ENCODE results near the gene KCNH1. TPM values are rescaled to one million over a fixed set of nuclear protein-coding genes. Genes with fewer than 3 reads are reported as not detected.

Gene KCNH1
- total RNA-seq, 1 donor from 2014 or later = 15.5 TPM

DNA sequence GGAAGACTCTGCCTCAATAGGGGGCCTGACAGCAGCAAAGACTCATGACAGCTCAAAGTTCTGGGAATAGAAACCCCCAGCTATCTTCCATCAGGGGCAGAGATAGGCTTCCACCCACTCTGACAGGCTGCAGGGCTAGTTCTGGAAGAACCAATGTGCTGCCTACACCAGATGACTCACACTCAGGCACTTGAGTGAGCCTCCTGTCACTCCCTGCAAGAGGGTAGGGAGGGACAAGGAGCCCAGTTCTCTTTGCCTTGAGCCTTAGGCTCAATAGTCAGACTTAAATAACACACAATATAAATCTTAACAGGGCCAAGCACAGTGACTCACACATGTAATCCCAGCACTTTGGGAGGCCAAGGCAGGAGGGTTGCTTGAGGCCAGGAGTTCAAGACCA, 418.9 kb downstream of the KCNH1 start:
- Histone ChIP-seq H2AFZ (ENCODE audit: low read depth, low read length) (no peak overlapping the region), H3K27me3 (ENCODE audit: insufficient read depth, low read length) (no peaks in the 10 kb centered on the region), H3K27ac (ENCODE audit: low read depth, low read length) (no peak overlapping the region), H3K4me3 (ENCODE audit: insufficient read depth, low read depth, low read length) (no peak overlapping the region), H3K79me2 (ENCODE audit: insufficient read depth, low read length) (no peaks in the 10 kb centered on the region), H3K4me2 (ENCODE audit: low read length) (no peak overlapping the region), H3K4me1 (ENCODE audit: insufficient read depth, low read length) (no peaks in the 10 kb centered on the region), H3K9ac (ENCODE audit: low read length) (no peak overlapping the region), H4K20me1 (ENCODE audit: insufficient read depth, low read length) (no peaks in the 10 kb centered on the region), H3K9me3 (ENCODE audit: insufficient read depth, low read depth, low read length) (no peaks in the 10 kb centered on the region), H3K36me3 (ENCODE audit: insufficient read depth, low read length) (no peaks in the 10 kb centered on the region)
- FAIRE-seq (no peak), DNase-seq (ENCODE audit: low read depth) (peak; percentile 7)
- Mint-ChIP-seq H3K27ac (ENCODE audit: unreplicated experiment) (no peak overlapping the region), H3K36me3 (ENCODE audit: low read depth, unreplicated experiment) (no peaks in the 10 kb centered on the region), H3K27me3 (ENCODE audit: low read depth, unreplicated experiment) (peaks cover 2% of the 10 kb centered on the region), H3K4me1 (ENCODE audit: low read depth, unreplicated experiment) (no peaks in the 10 kb centered on the region), H3K9me3 (ENCODE audit: unreplicated experiment) (no peaks in the 10 kb centered on the region), H3K4me3 (ENCODE audit: unreplicated experiment) (no peak overlapping the region)
- TF ChIP-seq EZH2 (IDR thresholded peaks at IDR 0.05; ENCODE audit: insufficient read depth, low read length) = no peak
- TF ChIP-seq, protein P1, sequence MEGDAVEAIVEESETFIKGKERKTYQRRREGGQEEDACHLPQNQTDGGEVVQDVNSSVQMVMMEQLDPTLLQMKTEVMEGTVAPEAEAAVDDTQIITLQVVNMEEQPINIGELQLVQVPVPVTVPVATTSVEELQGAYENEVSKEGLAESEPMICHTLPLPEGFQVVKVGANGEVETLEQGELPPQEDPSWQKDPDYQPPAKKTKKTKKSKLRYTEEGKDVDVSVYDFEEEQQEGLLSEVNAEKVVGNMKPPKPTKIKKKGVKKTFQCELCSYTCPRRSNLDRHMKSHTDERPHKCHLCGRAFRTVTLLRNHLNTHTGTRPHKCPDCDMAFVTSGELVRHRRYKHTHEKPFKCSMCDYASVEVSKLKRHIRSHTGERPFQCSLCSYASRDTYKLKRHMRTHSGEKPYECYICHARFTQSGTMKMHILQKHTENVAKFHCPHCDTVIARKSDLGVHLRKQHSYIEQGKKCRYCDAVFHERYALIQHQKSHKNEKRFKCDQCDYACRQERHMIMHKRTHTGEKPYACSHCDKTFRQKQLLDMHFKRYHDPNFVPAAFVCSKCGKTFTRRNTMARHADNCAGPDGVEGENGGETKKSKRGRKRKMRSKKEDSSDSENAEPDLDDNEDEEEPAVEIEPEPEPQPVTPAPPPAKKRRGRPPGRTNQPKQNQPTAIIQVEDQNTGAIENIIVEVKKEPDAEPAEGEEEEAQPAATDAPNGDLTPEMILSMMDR (IDR thresholded peaks at IDR 0.05; ENCODE audit: insufficient read depth, low read depth, low read length) = no peak

DNA sequence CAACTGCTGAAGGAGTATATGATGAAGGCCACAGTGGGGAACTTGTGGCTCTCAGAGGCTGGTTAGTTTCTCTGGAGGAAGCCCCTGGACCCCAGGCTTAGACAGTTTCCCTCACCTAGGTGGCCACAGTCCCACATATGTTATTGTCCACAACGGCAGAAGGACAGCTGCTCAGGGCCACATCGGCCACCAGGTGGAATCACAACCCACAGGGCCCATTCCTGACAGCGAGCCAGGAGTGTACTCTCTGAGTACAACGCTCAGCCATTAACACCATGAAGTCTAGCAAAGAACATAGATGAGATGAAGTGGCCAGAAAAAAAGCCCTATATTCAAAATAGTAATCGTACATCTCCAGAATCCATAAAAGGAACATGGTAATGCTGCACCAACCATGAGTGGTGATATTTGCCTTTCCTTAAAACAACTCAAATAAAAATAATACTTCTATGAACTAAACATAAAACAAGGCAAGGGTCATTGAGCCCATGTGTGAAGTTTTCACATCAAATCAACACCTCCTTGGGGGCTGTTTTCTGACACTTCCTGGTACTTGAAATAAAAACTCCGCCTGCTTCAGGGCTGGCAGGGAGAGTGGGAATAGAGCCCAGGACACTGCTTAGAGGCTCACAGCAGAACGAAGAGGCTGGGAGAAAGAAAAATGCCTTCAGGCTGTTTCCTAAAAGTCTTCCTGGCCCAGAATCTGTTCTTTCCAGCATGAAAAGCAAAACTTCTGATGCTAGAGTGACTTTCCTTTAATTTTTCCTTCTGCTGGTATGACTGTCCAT, 421.9 kb downstream of the KCNH1 start:
- Mint-ChIP-seq H3K36me3 (ENCODE audit: low read depth, unreplicated experiment) (no peaks in the 10 kb centered on the region), H3K4me1 (ENCODE audit: low read depth, unreplicated experiment) (peaks cover 9% of the 10 kb centered on the region), H3K9me3 (ENCODE audit: unreplicated experiment) (no peaks in the 10 kb centered on the region), H3K27ac (ENCODE audit: unreplicated experiment) (no peak overlapping the region), H3K27me3 (ENCODE audit: low read depth, unreplicated experiment) (peaks cover 2% of the 10 kb centered on the region), H3K4me3 (ENCODE audit: unreplicated experiment) (no peak overlapping the region)
- Histone ChIP-seq H3K4me1 (ENCODE audit: insufficient read depth, low read length) (no peaks in the 10 kb centered on the region), H3K9me3 (ENCODE audit: insufficient read depth, low read depth, low read length) (no peaks in the 10 kb centered on the region), H4K20me1 (ENCODE audit: insufficient read depth, low read length) (no peaks in the 10 kb centered on the region), H3K4me2 (ENCODE audit: low read length) (no peak overlapping the region), H3K27ac (ENCODE audit: low read depth, low read length) (no peak overlapping the region), H3K9ac (ENCODE audit: low read length) (no peak overlapping the region), H3K4me3 (ENCODE audit: insufficient read depth, low read depth, low read length) (no peak overlapping the region), H3K79me2 (ENCODE audit: insufficient read depth, low read length) (no peaks in the 10 kb centered on the region), H2AFZ (ENCODE audit: low read depth, low read length) (no peak overlapping the region), H3K27me3 (ENCODE audit: insufficient read depth, low read length) (no peaks in the 10 kb centered on the region), H3K36me3 (ENCODE audit: insufficient read depth, low read length) (no peaks in the 10 kb centered on the region)
- no peak for DNase-seq (ENCODE audit: low read depth)
- no peak for FAIRE-seq
- TF ChIP-seq EZH2 (IDR thresholded peaks at IDR 0.05; ENCODE audit: insufficient read depth, low read length) = no peak
- TF ChIP-seq, protein P1 (IDR thresholded peaks at IDR 0.05; ENCODE audit: insufficient read depth, low read depth, low read length) = no peak

DNA sequence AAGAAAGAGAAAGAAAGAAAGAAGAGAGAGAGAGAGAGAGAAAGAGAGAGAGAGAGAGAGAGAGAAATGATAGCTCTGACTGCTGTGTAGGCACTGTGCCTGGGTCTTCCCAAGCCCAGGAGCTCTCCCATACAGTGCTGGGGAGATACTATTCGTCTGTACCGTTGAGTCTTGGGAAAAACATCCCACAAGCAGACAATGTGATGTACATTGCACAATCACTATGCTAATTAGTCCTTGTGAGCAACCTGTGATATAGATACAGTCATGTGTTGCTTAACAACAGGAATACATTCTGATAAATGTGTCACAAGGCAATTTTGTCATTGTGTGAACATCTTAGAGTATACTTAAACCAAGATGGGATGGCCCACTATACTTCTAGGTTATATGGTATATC, 424.2 kb downstream of the KCNH1 start:
- Mint-ChIP-seq H3K4me3 (ENCODE audit: unreplicated experiment) (no peak overlapping the region), H3K9me3 (ENCODE audit: unreplicated experiment) (no peaks in the 10 kb centered on the region), H3K27me3 (ENCODE audit: low read depth, unreplicated experiment) (peaks cover 4% of the 10 kb centered on the region), H3K27ac (ENCODE audit: unreplicated experiment) (no peak overlapping the region), H3K4me1 (ENCODE audit: low read depth, unreplicated experiment) (peaks cover 9% of the 10 kb centered on the region), H3K36me3 (ENCODE audit: low read depth, unreplicated experiment) (no peaks in the 10 kb centered on the region)
- no peaks in the 10 kb centered on the region for H3K9me3 ChIP-seq (ENCODE audit: insufficient read depth, low read depth, low read length)
- no peak overlapping the region for H3K4me3 ChIP-seq (ENCODE audit: insufficient read depth, low read depth, low read length)
- TF ChIP-seq EZH2 (IDR thresholded peaks at IDR 0.05; ENCODE audit: insufficient read depth, low read length) = no peak
- TF ChIP-seq, protein P1 (IDR thresholded peaks at IDR 0.05; ENCODE audit: insufficient read depth, low read depth, low read length) = no peak
- FAIRE-seq (no peak), DNase-seq (ENCODE audit: low read depth) (no peak)
- no peaks in the 10 kb centered on the region for H3K4me1 ChIP-seq (ENCODE audit: insufficient read depth, low read length)
- H3K27me3 ChIP-seq (ENCODE audit: insufficient read depth, low read length) = no peaks in the 10 kb centered on the region
- no peaks in the 10 kb centered on the region for H3K36me3 ChIP-seq (ENCODE audit: insufficient read depth, low read length)
- H4K20me1 ChIP-seq (ENCODE audit: insufficient read depth, low read length) = no peaks in the 10 kb centered on the region
- no peaks in the 10 kb centered on the region for H3K79me2 ChIP-seq (ENCODE audit: insufficient read depth, low read length)
- no peak overlapping the region for H3K27ac ChIP-seq (ENCODE audit: low read depth, low read length)
- no peak overlapping the region for H3K4me2 ChIP-seq (ENCODE audit: low read length)
- H2AFZ ChIP-seq (ENCODE audit: low read depth, low read length) = no peak overlapping the region
- no peak overlapping the region for H3K9ac ChIP-seq (ENCODE audit: low read length)

All from astrocyte (in vitro differentiated cells and primary cell).